ENCODE data around the gene SRD5A3. TPM values are rescaled to one million over a fixed set of nuclear protein-coding genes. Genes with fewer than 3 reads are reported as not detected.

Gene SRD5A3
- total and polyA plus RNA-seq, 8 donors, result 1.8 to 13.0 (median 9.3) TPM; not detected in 1

DNA sequence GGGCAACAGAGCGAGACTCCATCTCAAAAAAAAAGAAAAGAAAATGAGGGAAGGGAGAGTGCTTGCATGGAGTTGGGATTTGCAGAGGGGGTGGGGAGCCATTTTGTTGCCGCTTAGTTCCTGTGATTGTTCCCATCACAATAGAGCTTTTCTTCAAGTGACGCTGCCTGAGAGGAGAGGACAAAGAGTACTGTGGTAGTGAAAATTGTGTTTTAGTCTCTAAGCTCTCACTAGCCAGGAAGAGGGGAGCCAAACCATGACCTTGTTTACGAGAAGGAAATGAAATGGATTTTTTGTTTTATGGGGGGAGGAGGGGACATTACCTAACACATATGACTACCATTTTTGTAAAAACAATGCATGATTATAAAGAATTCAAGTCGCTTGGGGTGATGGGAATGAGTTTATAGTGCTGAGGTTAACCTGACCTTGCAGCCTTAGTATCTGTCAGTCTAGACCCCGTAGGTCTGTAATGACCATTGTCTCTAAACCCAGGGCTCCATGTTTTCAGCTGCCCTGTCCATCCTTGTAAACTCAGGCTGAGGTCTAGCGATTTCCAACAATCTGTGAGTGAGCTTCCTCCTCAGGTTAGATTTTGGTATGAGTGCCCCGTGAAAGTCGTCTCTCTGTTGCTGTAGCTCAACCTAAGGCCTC is 18.8 kb downstream of the SRD5A3 start:
- no peak for DNase-seq
- intact Hi-C loops (cut with DNase I; ENCODE audit: low total_unique reads), result no loop called here
- WGBS, 5 donors, result 87 to 92% (median 92%) methylated on average over 9 of the region's 9 CpGs
- H3K4me3 ChIP-seq, result no peak overlapping the region
- no peaks in the 10 kb centered on the region for H3K27me3 ChIP-seq
- peaks cover 5 to 27% (median 23%) of the 10 kb centered on the region in 4 donors for H3K36me3 ChIP-seq
- no peaks in the 10 kb centered on the region for H3K9me3 ChIP-seq
- H3K27ac ChIP-seq, result no peak overlapping the region
- no peaks in the 10 kb centered on the region for H3K4me1 ChIP-seq
- TF ChIP-seq, protein P1, sequence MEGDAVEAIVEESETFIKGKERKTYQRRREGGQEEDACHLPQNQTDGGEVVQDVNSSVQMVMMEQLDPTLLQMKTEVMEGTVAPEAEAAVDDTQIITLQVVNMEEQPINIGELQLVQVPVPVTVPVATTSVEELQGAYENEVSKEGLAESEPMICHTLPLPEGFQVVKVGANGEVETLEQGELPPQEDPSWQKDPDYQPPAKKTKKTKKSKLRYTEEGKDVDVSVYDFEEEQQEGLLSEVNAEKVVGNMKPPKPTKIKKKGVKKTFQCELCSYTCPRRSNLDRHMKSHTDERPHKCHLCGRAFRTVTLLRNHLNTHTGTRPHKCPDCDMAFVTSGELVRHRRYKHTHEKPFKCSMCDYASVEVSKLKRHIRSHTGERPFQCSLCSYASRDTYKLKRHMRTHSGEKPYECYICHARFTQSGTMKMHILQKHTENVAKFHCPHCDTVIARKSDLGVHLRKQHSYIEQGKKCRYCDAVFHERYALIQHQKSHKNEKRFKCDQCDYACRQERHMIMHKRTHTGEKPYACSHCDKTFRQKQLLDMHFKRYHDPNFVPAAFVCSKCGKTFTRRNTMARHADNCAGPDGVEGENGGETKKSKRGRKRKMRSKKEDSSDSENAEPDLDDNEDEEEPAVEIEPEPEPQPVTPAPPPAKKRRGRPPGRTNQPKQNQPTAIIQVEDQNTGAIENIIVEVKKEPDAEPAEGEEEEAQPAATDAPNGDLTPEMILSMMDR (IDR thresholded peaks at IDR 0.05), result no peak
- TF ChIP-seq POLR2A (IDR thresholded peaks at IDR 0.05) (no peak), EP300 (IDR thresholded peaks at IDR 0.05) (no peak), POLR2AphosphoS5 (IDR thresholded peaks at IDR 0.05) (no peak)

DNA sequence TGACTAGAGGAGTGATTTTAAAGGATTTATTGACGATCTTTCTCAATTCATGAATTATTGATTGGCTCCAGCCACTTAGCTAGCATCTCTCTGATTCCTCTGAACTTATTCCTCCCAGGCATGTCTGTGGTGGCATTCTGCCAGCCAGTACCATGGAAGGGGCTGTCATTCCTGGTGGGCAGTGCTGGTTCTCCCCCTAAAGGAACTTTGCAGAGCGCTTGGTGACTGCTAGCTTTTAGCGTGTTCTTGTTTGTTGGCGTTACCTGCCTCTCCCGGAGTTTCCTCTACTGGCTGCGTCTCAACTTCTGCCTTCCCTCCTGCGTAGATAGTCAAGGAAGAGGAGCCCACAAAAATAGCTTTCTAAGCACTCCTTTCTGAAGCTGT is 19.3 kb downstream of the SRD5A3 start:
- DNase-seq, result no peak
- TF ChIP-seq, protein P1 (IDR thresholded peaks at IDR 0.05), result no peak
- TF ChIP-seq POLR2AphosphoS5 (IDR thresholded peaks at IDR 0.05) (no peak), POLR2A (IDR thresholded peaks at IDR 0.05) (no peak), EP300 (IDR thresholded peaks at IDR 0.05) (no peak)
- H3K27ac ChIP-seq, result no peak overlapping the region
- H3K27me3 ChIP-seq, result no peaks in the 10 kb centered on the region
- 91 to 96% (median 95%) methylated on average over 7 of the region's 7 CpGs for WGBS, 5 donors
- intact Hi-C loops (cut with DNase I; ENCODE audit: low total_unique reads), result no loop called here
- H3K36me3 ChIP-seq, result peaks cover 5 to 30% (median 23%) of the 10 kb centered on the region in 4 donors
- H3K4me3 ChIP-seq, result no peak overlapping the region
- no peaks in the 10 kb centered on the region for H3K4me1 ChIP-seq
- no peaks in the 10 kb centered on the region for H3K9me3 ChIP-seq

DNA sequence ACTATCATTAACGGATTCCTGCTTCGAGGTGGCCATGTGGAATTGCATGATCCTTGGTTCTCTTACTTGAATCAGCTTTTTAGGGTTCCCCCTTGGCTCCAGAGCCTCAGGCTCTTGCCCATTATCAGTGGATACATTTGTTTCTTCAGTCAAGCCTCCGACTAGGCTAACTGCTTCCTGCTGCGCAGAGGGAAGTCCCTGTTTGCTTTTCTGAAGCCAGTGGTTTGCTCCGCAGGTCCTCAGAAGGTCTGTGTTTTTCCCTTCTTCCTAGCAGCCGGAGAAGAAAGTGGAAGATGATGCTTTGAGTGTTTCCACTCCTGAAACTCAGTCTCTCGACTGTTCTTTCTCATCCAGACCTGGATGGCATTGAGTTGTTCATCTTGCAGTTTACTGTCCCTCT is 20.6 kb downstream of the SRD5A3 start:
- H3K4me3 ChIP-seq, result no peak overlapping the region
- H3K9me3 ChIP-seq, result no peaks in the 10 kb centered on the region
- 70 to 82% (median 78%) methylated on average over 7 of the region's 7 CpGs for WGBS, 5 donors
- no peak for TF ChIP-seq POLR2A (IDR thresholded peaks at IDR 0.05)
- TF ChIP-seq EP300 (IDR thresholded peaks at IDR 0.05), result no peak
- no peak for TF ChIP-seq POLR2AphosphoS5 (IDR thresholded peaks at IDR 0.05)
- TF ChIP-seq, protein P1 (IDR thresholded peaks at IDR 0.05), result no peak
- DNase-seq, result no peak
- H3K36me3 ChIP-seq, result peaks cover 5 to 33% (median 26%) of the 10 kb centered on the region in 4 donors
- intact Hi-C loops (cut with DNase I; ENCODE audit: low total_unique reads), result no loop called here
- H3K27ac ChIP-seq, result no peak overlapping the region
- H3K27me3 ChIP-seq, result no peaks in the 10 kb centered on the region
- H3K4me1 ChIP-seq, result no peaks in the 10 kb centered on the region

DNA sequence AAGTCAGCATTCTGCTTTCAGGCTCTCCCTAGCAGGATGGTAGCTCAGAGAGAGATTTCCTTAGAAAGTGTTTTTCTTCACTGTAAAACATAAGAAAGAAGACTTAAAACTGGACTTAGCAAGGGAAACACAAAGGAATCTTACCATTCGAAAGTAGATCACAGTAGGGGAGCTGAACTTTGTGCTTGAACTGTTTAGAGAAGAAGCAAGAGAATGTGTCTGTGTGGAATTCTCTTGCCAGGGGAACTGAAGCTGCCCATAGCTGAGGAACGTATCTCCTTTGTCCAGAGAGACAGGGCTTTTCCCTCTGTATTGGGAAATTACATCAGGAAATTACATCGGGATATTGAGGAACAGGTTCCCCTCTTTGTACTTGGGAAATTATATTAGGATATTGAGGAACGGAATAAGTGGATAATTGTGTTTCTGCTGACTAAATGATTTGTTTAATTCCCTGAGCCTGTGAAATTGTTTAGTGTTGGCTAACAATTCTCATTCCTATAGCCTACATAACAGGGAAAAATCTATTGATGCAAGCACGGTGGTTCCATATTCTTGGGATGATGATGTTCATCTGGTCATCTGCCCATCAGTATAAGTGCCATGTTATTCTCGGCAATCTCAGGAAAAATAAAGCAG is 21.2 kb downstream of the SRD5A3 start:
- no peak for TF ChIP-seq POLR2A (IDR thresholded peaks at IDR 0.05)
- TF ChIP-seq POLR2AphosphoS5 (IDR thresholded peaks at IDR 0.05), result no peak
- TF ChIP-seq EP300 (IDR thresholded peaks at IDR 0.05), result no peak
- TF ChIP-seq, protein P1 (IDR thresholded peaks at IDR 0.05), result no peak
- no peak for DNase-seq
- no peak overlapping the region for H3K4me3 ChIP-seq
- H3K27me3 ChIP-seq, result no peaks in the 10 kb centered on the region
- H3K4me1 ChIP-seq, result no peaks in the 10 kb centered on the region
- no peaks in the 10 kb centered on the region for H3K9me3 ChIP-seq
- peaks cover 5 to 33% (median 28%) of the 10 kb centered on the region in 4 donors for H3K36me3 ChIP-seq
- intact Hi-C loops (cut with DNase I; ENCODE audit: low total_unique reads), result no loop called here
- no peak overlapping the region for H3K27ac ChIP-seq
- 85 to 91% (median 89%) methylated on average over 6 of the region's 6 CpGs for WGBS, 5 donors

All from stomach (tissue), 9 donors.